ENCODE results near the gene MTAP.
"Not testable (repeated sequence)": the region's sequence is repeated elsewhere in the genome, so short reads cannot be mapped to it uniquely, and the experiment has no call there.

The MTAP gene

DNA sequence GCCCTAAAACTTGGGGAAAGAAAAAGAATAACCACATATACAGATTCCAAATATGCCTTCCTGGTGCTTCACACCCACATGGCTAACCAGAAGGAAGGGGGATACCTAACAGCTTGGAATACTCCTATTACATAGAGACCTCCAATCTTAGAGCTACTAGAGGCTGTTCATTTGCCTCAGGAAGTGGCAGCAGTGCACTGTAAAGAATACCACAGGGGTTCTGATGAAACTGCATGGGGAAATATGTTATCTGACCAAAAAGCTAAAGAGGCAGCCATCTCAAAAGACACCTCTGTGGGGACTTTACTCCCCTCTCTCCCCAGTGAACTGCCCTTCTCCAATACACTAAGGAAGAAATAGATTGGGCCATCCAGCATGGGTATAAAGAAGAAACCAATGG lies 125.3 kb downstream of the MTAP start:
- no peak for DNase-seq

DNA sequence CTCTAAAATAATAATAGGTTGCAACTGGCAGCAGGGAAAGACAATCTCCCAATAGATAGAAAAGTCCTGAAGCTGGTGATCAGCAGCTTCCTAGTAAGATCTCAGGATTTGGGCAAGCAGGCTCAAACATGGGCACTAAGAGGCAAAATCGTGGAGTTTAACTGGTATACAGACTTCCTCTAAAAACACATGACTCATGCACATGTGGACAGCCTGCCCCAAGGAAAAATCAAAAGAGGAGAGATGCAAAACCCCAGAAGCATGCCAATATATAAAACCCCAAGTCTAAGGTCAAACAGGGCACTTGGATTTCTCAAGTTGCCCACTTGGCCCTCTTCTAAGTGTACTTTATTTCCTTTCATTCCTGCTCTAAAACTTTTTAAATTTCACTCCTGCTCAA lies 129.0 kb downstream of the MTAP start:
- DNase-seq: no peak

GRCh38 chr9:21933281-21933680 lies 130.8 kb downstream of the MTAP start:
- DNase-seq: no peak

GRCh38 chr9:21933865-21934264 lies 131.4 kb downstream of the MTAP start:
- no peak for DNase-seq

- DNase-seq: no peak
Observed at GRCh38 chr9:21935631-21936030, 133.2 kb downstream of the MTAP start.

DNA sequence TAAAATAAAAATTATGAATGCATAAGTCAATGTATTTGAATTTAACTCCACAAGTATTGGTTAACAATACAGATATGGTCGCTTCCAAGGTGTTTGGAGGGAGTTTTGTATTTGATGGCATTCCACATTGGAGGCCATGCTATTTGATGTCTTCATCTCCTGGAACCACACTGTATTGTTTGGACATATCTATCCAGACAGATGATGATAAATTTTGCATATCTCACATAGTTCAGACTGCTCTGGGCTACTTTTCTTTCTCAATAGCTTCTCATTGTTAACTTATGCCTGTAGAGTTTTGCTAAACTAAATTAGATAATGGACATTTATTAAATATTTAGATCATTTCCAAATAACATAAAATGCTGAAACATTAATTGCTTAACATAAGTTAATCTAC lies 133.7 kb downstream of the MTAP start:
- DNase-seq: no peak

DNA sequence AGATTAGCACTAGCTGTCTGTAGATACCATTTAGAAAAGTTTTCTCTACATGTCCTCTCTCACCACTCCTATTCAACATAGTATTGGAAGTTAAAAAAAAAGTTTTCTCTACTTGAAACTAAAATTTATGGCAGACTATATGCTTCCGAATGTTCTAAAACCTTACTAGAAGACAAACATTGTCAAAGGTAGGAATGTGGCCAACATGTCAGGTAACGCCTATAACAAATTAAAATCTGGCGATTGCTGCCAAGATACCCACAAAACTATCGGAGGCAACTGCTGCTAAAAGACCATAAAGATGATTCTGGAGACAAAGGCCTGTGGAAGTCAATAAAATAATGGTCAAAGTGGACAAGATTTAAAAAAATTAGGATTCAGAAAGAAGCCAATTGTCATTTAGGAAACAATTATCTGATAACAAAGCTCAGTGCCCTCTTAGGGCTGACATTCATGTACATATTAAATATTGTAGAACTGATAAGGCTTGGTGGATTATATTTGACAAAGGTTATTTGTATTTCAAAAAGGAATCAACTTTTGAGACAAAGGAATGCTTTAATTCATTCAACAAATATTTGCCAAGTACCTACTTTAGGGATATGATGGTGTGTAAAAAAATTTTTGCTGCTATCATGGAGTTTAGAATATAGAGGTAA lies 139.0 kb downstream of the MTAP start:
- DNase-seq: no peak

GRCh38 chr9:21943464-21943863 lies 141.0 kb downstream of the MTAP start:
- DNase-seq: no peak

DNA sequence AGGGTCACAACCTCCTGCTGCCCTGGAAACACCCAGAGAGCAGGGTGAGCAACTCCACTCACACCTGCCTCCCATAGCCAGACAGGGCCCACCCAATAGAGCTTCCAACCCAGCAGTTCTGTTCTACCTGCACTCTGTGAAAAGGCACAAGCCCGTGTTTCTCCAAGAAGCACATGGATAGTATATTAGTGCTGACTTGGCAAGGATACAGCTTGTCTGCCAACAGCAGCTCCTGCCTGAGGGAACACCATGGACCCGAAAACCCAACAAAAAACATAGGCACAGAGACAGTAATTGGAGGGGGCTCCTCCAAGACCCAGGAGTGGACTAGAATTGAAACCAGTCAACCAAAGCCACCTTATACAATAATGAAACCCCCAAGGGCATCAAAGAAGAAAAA lies 143.2 kb downstream of the MTAP start:
- DNase-seq: no peak

GRCh38 chr9:21958833-21959232 lies 156.4 kb downstream of the MTAP start:
- DNase-seq: no peak

DNA sequence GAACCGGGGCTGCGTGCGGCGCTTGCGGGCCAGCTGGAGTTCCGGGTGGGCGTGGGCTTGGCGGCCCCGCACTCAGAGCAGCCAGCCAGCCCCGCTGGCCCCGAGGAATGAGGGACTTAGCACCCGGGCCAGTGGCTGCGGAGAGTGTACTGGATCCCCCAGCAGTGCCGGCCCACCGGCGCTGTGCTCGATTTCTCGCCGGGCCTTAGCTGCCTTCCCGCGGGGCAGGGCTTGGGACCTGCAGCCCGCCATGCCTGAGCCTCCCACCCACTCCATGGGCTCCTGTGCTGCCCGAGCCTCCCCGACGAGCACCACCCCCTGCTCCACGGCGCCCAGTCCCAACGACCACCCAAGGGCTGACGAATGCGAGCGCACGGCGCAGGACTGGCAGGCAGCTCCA lies 156.8 kb downstream of the MTAP start:
- not testable (repeated sequence) for DNase-seq

DNA sequence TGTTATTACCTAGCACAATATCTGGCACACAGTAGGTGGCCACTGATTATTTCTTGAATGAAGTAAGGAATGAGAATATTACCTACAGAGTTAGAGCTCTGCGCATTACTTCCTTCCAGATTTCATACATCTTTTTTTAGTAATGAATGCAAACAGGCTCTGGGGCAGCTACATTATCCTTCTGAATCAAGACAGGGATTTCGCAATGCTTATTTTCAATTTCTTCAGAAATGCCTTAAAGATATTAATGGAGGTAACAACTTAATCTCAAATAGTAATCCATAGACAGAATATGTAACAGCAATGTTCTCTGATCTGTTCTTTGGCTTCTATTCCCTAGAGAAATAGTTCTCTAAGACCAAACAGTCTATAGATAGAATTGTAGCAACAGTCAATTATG lies 159.1 kb downstream of the MTAP start:
- no peak for DNase-seq

- no peak for DNase-seq
Observed at GRCh38 chr9:21964925-21965385, 162.5 kb downstream of the MTAP start.

GRCh38 chr9:21965401-21965951 lies 163.0 kb downstream of the MTAP start:
- DNase-seq: no peak

- no peak for DNase-seq
Observed at GRCh38 chr9:21966140-21966851, 163.9 kb downstream of the MTAP start.

DNA sequence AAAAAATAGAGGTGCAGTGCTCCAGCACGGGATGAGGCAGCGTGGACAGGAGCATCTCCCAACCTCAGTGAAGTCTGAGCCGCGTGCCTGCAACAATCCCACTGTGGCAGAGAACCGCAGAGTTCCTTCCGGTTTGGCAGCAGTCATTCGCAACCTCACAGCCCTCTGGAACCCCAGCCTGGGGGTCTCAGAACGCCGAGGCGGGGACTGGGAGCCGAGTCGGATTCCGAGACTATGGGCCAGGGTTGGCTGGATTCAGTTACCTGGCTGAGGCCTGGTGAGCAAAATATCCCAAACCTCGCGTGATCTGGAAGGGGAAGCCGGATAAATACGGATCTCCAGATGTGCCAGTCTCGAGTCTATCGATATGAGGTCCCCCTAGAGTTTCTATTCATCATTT lies 164.7 kb downstream of the MTAP start:
- no peak for DNase-seq

GRCh38 chr9:21967702-21968101 lies 165.3 kb downstream of the MTAP start:
- no peak for DNase-seq

GRCh38 chr9:21968331-21969010 lies 166.0 kb downstream of the MTAP start:
- DNase-seq: no peak

DNA sequence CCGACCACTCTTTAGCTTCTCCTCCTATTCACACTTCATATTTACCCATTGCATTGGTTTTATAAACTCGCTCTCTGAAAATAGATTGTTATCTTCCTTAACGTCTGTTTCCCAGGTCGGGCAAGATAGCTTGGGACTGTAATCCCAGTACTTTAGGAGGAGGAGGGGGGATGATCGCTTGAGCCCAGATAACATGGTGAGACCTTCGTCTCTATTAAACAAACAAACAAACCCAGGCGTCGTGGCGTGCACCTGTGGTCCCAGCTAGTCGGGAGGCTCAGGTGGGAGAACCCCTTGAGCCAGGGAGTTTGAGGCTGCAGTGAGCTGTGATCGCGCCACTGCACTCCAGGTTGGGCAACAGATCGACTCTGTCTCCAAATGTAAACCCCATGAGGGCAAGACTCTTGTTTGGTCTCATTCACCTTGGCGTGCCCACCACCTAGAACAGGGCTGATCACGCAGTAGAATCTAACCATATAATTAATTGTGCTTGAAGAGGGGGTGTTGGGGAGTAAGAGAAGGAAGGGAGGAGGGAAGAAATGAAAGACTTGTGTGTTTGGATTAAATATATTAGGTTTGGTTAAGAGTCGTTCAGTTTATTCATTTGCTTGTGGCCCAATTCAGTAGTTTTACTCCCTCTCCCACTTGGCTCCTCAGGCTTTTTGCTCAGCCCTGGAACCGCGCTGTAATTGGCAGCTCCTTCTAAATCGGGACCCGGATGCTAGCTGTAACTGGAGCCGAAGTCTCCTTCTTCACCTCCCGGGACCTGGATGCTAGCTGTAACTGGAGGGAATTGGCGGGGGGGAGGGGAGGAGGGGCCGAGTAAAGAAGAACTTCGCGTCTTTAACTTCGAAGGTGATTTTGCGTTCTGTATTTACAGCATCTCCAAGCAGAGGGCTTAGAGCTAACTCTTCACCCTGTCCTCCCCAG lies 166.8 kb downstream of the MTAP start:
- no peak for DNase-seq

GRCh38 chr9:21969951-21970799 lies 167.7 kb downstream of the MTAP start:
- DNase-seq: no peak

GRCh38 chr9:21970800-21971640 lies 168.6 kb downstream of the MTAP start:
- no peak for DNase-seq
